IPS-20b (cell line): ENCODE measurements around the gene MTR.
"Not testable (repeated sequence)": the region's sequence is repeated elsewhere in the genome, so short reads cannot be mapped to it uniquely, and the experiment has no call there.

Source experiments
- H3K27ac ChIP-seq: one replicate; pipeline ENCODE4 v1.5.1; 2013; ENCODE audit warnings: low read length
- H3K27me3 ChIP-seq: 2 replicates; pipeline ENCODE4 v1.6.1; 2013; ENCODE audit warnings: mild to moderate bottlenecking, low read length, inconsistent platforms; ENCODE audit not compliant: insufficient read depth
- H3K36me3 ChIP-seq: 2 replicates; pipeline ENCODE4 v1.6.1; 2013; ENCODE audit warnings: low read depth, mild to moderate bottlenecking, inconsistent platforms, low read length, moderate library complexity; ENCODE audit not compliant: insufficient read depth
- H3K4me1 ChIP-seq: 2 replicates; pipeline ENCODE4 v1.6.1; 2013; ENCODE audit warnings: mild to moderate bottlenecking, control low read depth, inconsistent platforms, low read length, moderate library complexity; ENCODE audit not compliant: insufficient read depth
- H3K4me3 ChIP-seq: 2 replicates; pipeline ENCODE4 v1.5.1; 2013; ENCODE audit warnings: mild to moderate bottlenecking, low read length, inconsistent platforms
- H3K9ac ChIP-seq: 2 replicates; pipeline ENCODE4 v1.6.1; 2013; ENCODE audit warnings: low read depth, mild to moderate bottlenecking, inconsistent platforms, low read length, moderate library complexity
- H3K9me3 ChIP-seq: 2 replicates; pipeline ENCODE4 v1.6.1; 2013; ENCODE audit warnings: mild to moderate bottlenecking, low read depth, low read length, inconsistent platforms; ENCODE audit not compliant: insufficient read depth

Gene MTR

GRCh38 chr1:236890152-236891056, 95.3 kb downstream of the MTR start:
- Histone ChIP-seq H3K27me3 (no peaks in the 10 kb centered on the region), H3K9ac (no peak overlapping the region), H3K4me3 (no peak overlapping the region), H3K9me3 (no peaks in the 10 kb centered on the region), H3K27ac (no peak overlapping the region), H3K36me3 (peaks cover 54% of the 10 kb centered on the region), H3K4me1 (no peaks in the 10 kb centered on the region)

GRCh38 chr1:236893626-236894545, 98.8 kb downstream of the MTR start:
- Histone ChIP-seq H3K4me1 (no peaks in the 10 kb centered on the region), H3K27ac (no peak overlapping the region), H3K9ac (no peak overlapping the region), H3K27me3 (no peaks in the 10 kb centered on the region), H3K36me3 (peaks cover 66% of the 10 kb centered on the region), H3K4me3 (no peak overlapping the region), H3K9me3 (no peaks in the 10 kb centered on the region)

DNA sequence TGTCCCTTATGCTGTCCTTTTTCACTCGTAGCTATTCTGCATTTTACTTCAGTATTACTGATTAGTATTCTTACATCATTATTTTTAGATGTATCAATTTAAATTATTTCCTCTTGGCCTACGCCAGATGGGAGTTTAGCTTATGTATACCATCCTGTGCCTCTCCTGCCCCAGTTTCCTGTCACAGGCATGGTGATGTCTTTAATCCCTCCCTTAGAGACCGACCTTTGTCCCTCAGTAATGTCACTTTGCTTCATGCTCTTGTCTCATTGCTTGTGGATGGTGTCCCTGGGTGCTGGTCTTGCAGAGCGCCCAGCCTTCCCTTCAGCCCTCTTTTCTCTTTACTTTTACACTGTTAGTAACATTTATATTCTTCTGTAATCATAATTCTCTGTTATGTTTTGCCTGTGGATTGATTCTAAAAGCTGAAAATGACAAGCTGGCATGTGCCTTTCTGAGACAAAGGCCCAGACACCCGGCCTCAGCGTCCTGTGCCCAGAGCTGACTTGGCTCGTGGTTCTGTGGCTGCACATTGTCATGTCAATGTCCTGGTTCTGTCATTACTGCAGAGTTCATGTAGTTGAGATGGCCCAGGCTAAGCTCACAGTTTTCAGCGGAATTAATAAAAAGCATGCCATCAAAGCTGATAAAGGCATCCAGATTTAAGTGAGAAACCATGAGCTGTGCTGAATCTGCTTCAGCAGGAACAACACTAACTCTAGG, 100.7 kb downstream of the MTR start:
- Histone ChIP-seq H3K4me3 (no peak overlapping the region), H3K9me3 (no peaks in the 10 kb centered on the region), H3K27me3 (no peaks in the 10 kb centered on the region), H3K36me3 (peaks cover 67% of the 10 kb centered on the region), H3K27ac (no peak overlapping the region), H3K4me1 (no peaks in the 10 kb centered on the region), H3K9ac (no peak overlapping the region)

GRCh38 chr1:236896716-236897115, 101.6 kb downstream of the MTR start:
- Histone ChIP-seq H3K4me1 (no peaks in the 10 kb centered on the region), H3K27me3 (no peaks in the 10 kb centered on the region), H3K27ac (no peak overlapping the region), H3K4me3 (no peak overlapping the region), H3K9me3 (no peaks in the 10 kb centered on the region), H3K9ac (no peak overlapping the region), H3K36me3 (peaks cover 58% of the 10 kb centered on the region)

DNA sequence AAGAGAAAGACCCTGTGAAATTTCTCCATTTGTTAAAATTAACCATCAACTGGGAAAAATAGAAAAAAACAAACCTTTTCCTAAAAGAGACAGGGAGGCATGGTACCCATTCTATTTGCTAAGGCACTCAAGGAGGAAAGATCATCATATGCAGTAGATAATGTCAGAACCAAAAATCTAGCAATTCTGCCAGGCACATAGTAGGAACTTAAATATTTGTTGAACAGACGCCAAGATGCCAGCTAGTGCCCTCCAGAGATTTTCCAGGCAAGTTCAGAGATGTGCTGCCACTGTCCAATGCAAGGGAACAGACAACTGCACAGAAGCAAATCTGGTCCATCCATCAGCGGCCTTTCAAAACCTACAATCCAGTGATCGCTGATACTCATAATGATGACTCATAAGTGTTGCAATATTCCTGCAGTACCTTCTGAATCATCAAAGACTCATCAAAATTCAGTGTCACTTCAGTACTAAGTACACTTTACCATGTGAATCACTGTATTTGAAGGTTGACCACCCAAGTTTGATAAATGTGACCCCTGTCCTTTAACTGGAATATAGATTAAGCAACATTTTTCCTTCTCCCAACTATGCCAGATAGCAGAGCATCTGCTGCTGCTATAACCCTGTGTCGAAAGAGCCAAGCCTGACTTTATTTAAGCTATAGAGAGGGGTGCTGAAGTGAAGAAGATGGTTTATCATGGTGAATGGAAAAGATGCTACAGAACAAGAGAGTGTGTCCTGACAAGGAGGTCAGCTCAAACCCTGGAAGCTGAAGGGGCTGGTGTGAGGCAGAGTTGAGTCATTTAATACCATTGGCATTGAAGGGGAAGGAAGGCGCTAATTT, 110.0 kb downstream of the MTR start:
- Histone ChIP-seq H3K27me3 (no peaks in the 10 kb centered on the region), H3K9me3 (peaks cover 4% of the 10 kb centered on the region; the same call in 1 of the 2 replicates), H3K4me3 (no peak overlapping the region), H3K4me1 (no peaks in the 10 kb centered on the region), H3K36me3 (no peaks in the 10 kb centered on the region), H3K27ac (no peak overlapping the region), H3K9ac (no peak overlapping the region)

GRCh38 chr1:236907205-236907604, 112.1 kb downstream of the MTR start:
- Histone ChIP-seq H3K4me1 (no peaks in the 10 kb centered on the region), H3K36me3 (no peaks in the 10 kb centered on the region), H3K9ac (no peak overlapping the region), H3K4me3 (no peak overlapping the region), H3K27ac (no peak overlapping the region), H3K27me3 (no peaks in the 10 kb centered on the region), H3K9me3 (peaks cover 4% of the 10 kb centered on the region; the same call in 1 of the 2 replicates)

DNA sequence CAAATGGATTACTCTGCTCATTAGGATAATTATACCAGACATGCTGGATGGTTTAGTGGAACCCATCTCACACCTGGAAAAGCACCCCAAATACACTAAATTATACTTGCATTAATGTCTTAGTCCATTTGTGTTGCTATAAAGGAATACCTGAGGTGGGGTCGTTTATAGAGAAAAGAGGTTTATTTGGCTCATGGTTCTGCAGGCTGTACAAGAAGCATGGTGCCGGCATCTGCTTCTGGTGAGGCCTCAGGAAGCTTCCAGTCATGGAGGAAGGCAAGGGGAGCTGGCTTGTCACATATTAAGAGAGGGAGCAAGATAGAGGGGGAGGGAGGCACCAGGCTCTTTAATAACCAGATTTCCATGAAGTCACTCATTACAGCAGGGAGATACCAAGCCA, 113.6 kb downstream of the MTR start:
- Histone ChIP-seq H3K27me3 (no peaks in the 10 kb centered on the region), H3K36me3 (no peaks in the 10 kb centered on the region), H3K27ac (no peak overlapping the region), H3K9me3 (peaks cover 4% of the 10 kb centered on the region; the same call in 1 of the 2 replicates), H3K4me3 (no peak overlapping the region), H3K4me1 (no peaks in the 10 kb centered on the region), H3K9ac (no peak overlapping the region)

- H3K9me3 ChIP-seq, H3K9ac ChIP-seq, H3K27ac ChIP-seq, H3K4me1 ChIP-seq, H3K4me3 ChIP-seq, H3K27me3 ChIP-seq, H3K36me3 ChIP-seq: not testable (repeated sequence)
These were observed 116.0 kb downstream of the MTR start for GRCh38 chr1:236911047-236911446.

DNA sequence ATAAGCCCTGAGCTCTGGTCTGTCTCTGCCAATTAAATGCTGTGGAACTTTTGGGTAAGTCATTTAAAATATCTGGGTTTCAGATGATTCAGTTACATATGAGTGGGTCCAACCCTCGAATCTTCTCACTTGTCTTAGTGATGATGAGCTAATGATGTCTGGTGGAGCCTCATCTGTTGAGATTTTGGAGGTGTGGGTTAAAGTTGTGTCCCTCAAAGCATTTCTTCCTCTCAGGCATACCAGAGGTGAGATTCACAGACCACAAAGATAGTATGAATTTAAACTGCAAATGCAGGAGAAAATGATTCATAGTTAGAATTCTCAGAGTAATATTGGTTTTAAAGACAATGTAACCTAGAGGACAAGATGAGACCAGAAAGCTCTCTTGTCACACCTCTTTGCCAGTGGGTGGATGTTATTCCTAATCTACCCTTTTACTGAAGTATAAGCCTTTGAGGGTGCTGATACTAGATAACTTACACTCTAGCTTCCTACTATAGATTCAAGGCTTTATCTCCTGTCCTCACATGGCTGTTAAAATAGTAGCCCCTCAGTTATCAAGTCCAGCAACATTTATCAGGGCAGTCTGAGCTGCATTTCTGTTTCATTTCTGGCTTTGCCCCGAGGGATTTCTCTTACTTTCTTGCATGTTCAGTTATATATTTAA, 118.4 kb downstream of the MTR start:
- H3K27ac ChIP-seq: no peak overlapping the region
- H3K9ac ChIP-seq: no peak overlapping the region
- H3K4me3 ChIP-seq: no peak overlapping the region
- no peaks in the 10 kb centered on the region for H3K36me3 ChIP-seq
- no peaks in the 10 kb centered on the region for H3K4me1 ChIP-seq
- H3K9me3 ChIP-seq: peaks cover 8% of the 10 kb centered on the region
- H3K27me3 ChIP-seq: no peaks in the 10 kb centered on the region

GRCh38 chr1:236914375-236914774, 119.3 kb downstream of the MTR start:
- H3K27me3 ChIP-seq: no peaks in the 10 kb centered on the region
- no peaks in the 10 kb centered on the region for H3K36me3 ChIP-seq
- no peak overlapping the region for H3K4me3 ChIP-seq
- no peaks in the 10 kb centered on the region for H3K4me1 ChIP-seq
- no peak overlapping the region for H3K27ac ChIP-seq
- H3K9ac ChIP-seq: no peak overlapping the region
- peaks cover 6% of the 10 kb centered on the region for H3K9me3 ChIP-seq
